Fibroblast of pulmonary artery (primary cell): ENCODE results near the gene ABHD16A.

ENCODE experiments used
- DNase-seq: peaks from one replicate; pipeline ENCODE4 v3.0.0-alpha.2; 2010; ENCODE audit warnings: low read depth
- H3K4me3 ChIP-seq: replicated peaks from 2 replicates; pipeline ENCODE4 v1.5.1; 2011; ENCODE audit warnings: low read depth, mild to moderate bottlenecking, control low read depth, low read length, moderate library complexity
- TF ChIP-seq, protein P1 (sequence below): IDR thresholded peaks from 2 replicates; pipeline ENCODE4 v1.5.1; 2011; ENCODE audit warnings: mild to moderate bottlenecking, control low read depth, low read length, inconsistent platforms; ENCODE audit errors: missing control alignments

Gene ABHD16A

DNA sequence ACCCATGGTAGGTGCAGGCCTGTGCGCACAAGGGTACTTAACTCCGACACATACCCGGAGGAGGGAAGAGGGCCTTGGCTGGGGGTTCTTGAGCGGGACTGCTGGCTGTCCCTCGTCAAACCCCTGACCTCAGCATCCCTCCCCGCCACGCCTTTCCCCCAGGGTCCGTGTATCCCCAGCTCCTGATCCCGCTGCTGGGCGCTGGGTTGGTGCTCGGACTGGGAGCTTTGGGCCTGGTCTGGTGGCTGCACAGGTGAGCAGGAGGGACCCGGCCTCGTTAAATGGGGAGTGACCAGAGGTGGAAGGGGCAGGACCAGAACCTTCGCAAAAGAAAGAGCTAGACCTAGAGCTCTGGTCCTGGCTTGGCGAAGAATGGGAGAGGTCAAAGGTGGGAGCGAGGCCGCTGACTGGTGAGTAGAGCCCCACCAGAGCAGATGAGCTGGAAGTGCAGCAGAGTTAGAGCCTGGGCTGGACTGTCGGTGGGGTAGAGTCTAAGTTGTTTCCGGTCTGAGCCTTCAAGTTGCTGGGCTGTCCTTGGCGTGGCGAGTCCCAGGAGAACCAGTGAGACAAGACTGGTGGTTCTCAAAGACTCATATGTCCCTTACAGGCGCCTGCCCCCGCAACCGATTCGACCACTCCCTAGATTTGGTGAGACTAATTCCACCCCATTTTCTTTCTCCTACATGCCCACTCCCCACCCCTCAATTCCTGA is 21.0 kb upstream of the ABHD16A start:
- H3K4me3 ChIP-seq = no peak overlapping the region
- TF ChIP-seq, protein P1, sequence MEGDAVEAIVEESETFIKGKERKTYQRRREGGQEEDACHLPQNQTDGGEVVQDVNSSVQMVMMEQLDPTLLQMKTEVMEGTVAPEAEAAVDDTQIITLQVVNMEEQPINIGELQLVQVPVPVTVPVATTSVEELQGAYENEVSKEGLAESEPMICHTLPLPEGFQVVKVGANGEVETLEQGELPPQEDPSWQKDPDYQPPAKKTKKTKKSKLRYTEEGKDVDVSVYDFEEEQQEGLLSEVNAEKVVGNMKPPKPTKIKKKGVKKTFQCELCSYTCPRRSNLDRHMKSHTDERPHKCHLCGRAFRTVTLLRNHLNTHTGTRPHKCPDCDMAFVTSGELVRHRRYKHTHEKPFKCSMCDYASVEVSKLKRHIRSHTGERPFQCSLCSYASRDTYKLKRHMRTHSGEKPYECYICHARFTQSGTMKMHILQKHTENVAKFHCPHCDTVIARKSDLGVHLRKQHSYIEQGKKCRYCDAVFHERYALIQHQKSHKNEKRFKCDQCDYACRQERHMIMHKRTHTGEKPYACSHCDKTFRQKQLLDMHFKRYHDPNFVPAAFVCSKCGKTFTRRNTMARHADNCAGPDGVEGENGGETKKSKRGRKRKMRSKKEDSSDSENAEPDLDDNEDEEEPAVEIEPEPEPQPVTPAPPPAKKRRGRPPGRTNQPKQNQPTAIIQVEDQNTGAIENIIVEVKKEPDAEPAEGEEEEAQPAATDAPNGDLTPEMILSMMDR = no peak
- DNase-seq = no peak

DNA sequence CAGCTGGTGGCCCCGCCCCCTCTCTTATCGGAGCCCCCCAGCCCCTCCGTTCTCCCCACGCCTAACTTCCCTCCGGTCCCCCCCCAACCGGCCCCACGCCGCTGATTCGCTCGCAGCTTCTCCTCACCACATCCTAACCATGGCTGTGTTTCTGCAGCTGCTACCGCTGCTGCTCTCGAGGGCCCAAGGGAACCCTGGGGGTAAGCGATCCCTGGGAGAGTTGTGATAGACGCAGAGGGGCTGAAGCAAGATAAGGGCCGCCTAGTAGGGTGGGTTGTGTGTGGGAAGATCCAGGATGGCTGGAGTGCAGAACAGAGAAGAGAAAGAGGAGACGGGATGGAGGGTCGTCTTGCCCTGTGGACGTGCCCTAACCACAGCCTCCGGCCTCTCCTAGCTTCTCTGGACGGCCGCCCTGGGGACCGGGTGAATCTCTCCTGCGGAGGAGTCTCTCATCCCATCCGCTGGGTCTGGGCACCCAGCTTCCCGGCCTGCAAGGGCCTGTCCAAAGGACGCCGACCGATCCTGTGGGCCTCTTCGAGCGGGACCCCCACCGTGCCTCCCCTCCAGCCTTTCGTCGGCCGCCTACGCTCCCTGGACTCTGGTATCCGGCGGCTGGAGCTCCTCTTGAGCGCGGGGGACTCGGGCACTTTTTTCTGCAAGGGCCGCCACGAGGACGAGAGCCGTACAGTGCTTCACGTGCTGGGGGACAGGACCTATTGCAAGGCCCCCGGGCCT is 20.3 kb upstream of the ABHD16A start, which contains the start of gene MPIG6B:
Gene MPIG6B, plus strand, starts transcription at position 129 of the 735 bp plus-strand sequence. Its CDS starts 11 bp downstream, at position 140.
- H3K4me3 ChIP-seq = no peak within 1 kb of the TSS
- TF ChIP-seq, protein P1 = no peak
- no peak for DNase-seq

DNA sequence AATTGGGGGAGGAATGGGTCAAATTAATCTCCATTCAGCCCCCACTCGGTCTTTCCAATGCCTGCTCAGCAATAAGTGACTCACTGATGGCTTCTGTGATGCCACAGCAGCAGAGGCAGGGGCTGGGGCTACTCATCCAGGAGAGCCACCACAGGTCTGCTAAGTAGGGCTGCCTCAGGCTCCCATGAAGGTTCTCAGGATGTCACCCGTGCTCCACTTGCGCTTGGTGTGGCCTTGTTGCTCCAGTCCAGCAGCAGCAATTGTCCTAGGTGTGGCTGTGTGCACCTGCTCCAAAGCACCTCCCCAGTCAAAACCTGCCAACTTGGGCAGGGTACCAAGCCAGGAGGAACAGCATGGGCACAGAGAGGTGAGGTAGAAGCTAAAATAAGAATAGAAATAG is 19.0 kb upstream of the ABHD16A start:
- TF ChIP-seq, protein P1 = no peak
- no peak for DNase-seq
- H3K4me3 ChIP-seq = no peak overlapping the region

GRCh38 chr6:31721351-31722020 is 18.4 kb upstream of the ABHD16A start, which contains the start of gene LY6G6C:
LY6G6C (minus strand) TSS chr6:31721746; CDS start chr6:31721679, 67 bp downstream.
- TF ChIP-seq, protein P1 = no peak
- H3K4me3 ChIP-seq = no peak within 1 kb of the TSS
- DNase-seq = no peak

DNA sequence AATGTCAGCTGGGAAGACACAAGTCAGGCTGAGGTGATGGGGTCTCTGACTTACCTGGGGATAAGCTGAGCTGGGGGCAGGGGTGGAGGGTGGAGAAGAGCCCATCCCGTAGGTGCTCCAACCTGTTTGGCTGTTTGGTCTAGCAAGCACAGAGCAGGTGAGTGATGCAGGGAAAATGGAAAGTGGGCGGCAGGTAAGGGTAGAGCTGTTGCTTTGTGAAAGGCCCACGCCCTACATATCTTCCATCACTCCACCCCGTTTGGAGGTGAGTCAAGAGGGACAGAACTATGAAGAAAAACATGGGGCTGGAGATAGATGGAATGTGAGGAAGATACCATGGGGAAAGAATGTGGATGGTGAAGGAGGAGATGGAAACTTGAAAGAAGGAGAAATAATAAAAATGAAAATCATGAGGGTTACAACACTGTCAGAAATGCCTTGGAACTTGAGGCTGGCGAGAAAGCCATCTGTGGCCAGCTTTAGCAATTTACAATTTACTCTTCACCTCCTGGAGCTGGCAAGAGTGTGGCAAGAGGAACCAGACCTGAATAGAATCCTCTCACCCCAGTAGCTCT is 17.2 kb upstream of the ABHD16A start:
- TF ChIP-seq, protein P1 = no peak
- H3K4me3 ChIP-seq = no peak overlapping the region
- DNase-seq = no peak

GRCh38 chr6:31719001-31719400 is 15.9 kb upstream of the ABHD16A start:
- DNase-seq = no peak
- TF ChIP-seq, protein P1 = no peak
- no peak overlapping the region for H3K4me3 ChIP-seq
